OCI-LY3 (cell line): ENCODE measurements around the gene TMEM255B.

Source experiments
- CTCF ChIP-seq: fragments of 200-600, 300-600 bp; sonication (generic); IDR thresholded peaks from 2 replicates; pipeline ENCODE4 v1.5.1; 2014; ENCODE audit warnings: antibody characterized with exemption, low read length, low read depth
- EZH2phosphoT487 ChIP-seq: fragments of 200-600 bp; shearing (Covaris generic); IDR thresholded peaks from 2 replicates; pipeline ENCODE4 v1.6.1; 2018; ENCODE audit warnings: antibody characterized with exemption, mixed run types, low read depth

- TF ChIP-seq CTCF (no peak), EZH2phosphoT487 (no peak)
These were observed 14.6 kb upstream of the TMEM255B start for GRCh38 chr13:113744197-113745000.
